ENCODE results near the gene GATAD2A.

The GATAD2A gene

DNA sequence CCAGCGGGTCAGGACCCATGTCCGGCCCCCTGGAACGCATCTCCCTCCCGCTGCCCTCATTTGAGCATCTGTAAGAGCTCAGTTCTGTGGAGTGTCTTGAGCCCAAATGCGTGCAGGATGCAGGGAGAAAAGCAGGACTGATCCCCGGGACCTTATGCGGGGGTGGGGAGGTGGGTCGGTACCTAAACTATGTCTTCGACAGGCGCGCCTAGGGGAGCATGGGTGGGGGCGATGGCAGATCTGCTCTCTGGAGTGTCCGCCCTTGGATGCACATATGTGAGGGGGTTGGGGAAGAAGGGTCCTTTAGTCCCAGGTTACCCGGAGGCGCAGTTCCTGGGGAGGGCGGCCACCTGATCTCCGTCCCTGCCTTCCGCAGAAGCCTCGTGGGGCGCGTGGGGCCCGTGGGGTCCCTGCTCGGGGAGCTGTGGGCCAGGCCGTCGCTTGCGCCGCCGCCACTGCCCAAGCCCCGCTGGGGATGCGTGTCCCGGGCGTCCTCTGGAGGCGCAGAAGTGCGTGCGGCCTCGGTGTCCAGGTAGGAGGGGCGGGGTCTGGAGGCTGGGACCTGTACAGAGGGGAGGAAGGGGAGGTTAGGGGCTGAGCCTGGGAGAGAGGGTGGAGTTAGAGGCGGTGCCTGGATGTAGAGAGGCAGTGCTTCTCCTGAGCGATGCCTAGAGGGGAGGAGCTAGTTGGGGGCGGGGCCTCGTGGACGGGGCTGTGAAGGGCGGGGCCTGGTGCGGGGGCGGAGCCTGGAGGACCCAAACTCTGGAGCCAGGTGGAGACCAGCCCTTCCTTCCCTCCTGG lies 135.4 kb downstream of the GATAD2A start:
- H3K4me3 ChIP-seq (ENCODE audit: low read depth, low read length): no peak overlapping the region

DNA sequence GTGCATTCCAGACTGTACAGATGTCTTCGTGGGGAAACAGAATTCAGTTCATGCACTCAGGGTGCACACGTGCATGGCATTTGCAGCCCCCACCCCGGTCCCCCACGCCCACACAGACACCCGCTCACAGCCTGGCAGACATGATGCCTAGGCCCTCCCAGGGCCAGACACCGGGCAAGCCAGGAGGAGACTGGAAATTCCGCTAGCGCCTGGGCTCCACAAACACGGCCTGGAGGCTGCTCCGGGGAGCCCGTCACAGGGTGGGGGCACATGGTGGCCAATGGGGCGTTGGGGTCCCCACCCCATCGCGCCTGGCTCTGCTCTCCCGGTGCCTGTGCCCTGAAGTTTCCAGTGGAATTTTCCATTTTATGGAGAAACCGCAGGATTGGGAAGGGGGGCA lies 136.1 kb downstream of the GATAD2A start:
- no peak overlapping the region for H3K4me3 ChIP-seq (ENCODE audit: low read depth, low read length)
- TF ChIP-seq, protein P1, sequence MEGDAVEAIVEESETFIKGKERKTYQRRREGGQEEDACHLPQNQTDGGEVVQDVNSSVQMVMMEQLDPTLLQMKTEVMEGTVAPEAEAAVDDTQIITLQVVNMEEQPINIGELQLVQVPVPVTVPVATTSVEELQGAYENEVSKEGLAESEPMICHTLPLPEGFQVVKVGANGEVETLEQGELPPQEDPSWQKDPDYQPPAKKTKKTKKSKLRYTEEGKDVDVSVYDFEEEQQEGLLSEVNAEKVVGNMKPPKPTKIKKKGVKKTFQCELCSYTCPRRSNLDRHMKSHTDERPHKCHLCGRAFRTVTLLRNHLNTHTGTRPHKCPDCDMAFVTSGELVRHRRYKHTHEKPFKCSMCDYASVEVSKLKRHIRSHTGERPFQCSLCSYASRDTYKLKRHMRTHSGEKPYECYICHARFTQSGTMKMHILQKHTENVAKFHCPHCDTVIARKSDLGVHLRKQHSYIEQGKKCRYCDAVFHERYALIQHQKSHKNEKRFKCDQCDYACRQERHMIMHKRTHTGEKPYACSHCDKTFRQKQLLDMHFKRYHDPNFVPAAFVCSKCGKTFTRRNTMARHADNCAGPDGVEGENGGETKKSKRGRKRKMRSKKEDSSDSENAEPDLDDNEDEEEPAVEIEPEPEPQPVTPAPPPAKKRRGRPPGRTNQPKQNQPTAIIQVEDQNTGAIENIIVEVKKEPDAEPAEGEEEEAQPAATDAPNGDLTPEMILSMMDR (IDR thresholded peaks at IDR 0.05; ENCODE audit: low read depth, low read length): no peak

More for the DNA sequence above, 135.4 kb downstream of the GATAD2A start:
- TF ChIP-seq, protein P1 (IDR thresholded peaks at IDR 0.05; ENCODE audit: low read depth, low read length): no peak

DNA sequence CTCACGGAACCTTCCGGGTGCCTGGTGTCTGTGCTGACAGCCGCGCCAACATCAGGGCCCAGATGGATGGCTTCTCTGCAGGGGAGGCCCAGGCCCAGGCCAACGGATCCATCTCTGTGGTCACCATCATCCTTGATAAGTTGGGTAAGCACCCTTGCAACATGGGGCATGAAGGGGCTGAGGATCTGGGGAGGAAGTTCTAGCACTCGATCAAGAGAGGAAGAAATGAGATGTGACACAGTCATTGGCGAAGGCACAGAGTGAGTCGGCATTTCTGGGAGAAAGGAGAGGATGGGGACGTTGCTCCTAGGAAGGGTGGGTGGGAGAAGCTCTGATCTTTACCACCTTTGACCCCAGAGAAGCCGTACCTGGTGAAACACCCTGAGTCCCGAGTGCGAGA lies 137.0 kb downstream of the GATAD2A start:
- no peak overlapping the region for H3K4me3 ChIP-seq (ENCODE audit: low read depth, low read length)
- TF ChIP-seq, protein P1 (IDR thresholded peaks at IDR 0.05; ENCODE audit: low read depth, low read length): no peak

DNA sequence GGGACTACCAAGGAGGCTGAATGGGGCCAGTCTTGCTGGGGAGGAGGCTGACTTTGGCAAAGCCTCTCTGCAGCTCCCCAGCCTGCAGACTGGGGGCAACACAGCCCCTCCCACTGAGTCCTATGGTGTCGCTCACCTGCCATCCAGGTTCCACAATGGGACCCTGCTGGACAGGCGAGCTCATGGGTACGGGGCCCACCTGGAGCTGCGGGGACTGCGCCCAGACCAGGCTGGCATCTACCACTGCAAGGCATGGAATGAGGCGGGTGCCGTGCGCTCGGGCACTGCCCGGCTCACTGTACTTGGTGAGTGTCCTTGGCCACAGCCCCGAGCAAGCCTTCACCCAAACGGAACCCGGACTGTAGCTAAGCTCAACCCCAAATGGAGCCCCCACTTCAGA lies 137.6 kb downstream of the GATAD2A start:
- no peak overlapping the region for H3K4me3 ChIP-seq (ENCODE audit: low read depth, low read length)
- TF ChIP-seq, protein P1 (IDR thresholded peaks at IDR 0.05; ENCODE audit: low read depth, low read length): no peak

DNA sequence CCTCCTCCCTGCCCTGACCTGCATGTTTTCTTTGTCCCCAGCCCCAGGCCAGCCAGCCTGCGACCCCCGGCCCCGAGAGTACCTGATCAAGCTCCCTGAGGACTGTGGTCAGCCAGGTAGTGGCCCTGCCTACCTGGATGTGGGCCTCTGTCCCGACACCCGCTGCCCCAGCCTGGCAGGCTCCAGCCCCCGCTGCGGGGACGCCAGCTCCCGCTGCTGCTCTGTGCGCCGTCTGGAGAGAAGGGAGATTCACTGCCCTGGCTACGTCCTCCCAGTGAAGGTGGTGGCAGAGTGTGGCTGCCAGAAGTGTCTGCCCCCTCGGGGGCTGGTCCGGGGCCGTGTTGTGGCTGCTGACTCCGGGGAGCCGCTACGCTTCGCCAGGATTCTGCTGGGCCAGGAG lies 138.2 kb downstream of the GATAD2A start:
- TF ChIP-seq, protein P1 (IDR thresholded peaks at IDR 0.05; ENCODE audit: low read depth, low read length): no peak

DNA sequence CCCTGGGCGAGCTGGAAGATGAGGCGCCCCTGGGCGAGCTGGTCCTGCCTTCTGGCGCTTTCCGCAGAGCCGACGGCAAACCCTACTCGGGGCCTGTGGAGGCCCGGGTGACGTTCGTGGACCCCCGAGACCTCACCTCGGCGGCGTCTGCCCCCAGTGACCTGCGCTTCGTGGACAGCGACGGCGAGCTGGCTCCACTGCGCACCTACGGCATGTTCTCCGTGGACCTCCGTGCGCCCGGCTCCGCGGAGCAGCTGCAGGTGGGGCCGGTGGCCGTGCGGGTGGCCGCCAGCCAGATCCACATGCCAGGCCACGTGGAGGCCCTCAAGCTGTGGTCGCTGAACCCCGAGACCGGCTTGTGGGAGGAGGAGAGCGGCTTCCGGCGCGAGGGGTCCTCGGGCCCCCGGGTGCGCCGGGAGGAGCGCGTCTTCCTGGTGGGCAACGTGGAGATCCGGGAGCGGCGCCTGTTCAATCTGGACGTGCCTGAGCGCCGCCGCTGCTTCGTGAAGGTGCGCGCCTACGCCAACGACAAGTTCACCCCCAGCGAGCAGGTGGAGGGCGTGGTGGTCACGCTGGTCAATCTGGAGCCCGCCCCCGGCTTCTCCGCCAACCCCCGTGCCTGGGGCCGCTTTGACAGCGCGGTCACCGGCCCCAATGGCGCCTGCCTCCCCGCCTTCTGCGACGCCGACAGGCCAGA lies 138.9 kb downstream of the GATAD2A start:
- TF ChIP-seq, protein P1 (IDR thresholded peaks at IDR 0.05; ENCODE audit: low read depth, low read length): no peak
- no peak overlapping the region for H3K4me3 ChIP-seq (ENCODE audit: low read depth, low read length)

More for the DNA sequence above, 138.2 kb downstream of the GATAD2A start:
- H3K4me3 ChIP-seq (ENCODE audit: low read depth, low read length): no peak overlapping the region
